Measurements from ENCODE around the gene ADGRG6.

Gene ADGRG6

DNA sequence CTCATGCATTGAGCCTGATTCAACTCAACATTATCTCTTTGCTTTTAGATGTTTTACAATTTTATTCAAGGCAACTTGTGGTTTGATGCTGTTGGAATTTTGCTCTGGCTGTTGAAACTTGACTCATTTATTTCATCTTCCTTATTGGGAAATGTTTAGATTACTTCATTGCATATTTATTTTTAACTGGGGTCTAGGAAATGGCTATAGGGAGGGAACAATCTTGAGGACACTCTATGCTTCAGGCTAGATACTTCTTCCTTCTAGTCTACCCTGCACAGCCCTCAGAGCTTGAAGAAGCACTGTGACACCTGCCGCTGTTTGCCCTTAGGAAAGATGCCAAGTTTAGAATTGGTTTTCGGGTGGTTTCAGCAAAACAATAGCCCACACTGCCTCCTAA lies 183.4 kb downstream of the ADGRG6 start:
- no peak overlapping the region for H3K4me3 ChIP-seq (ENCODE audit: insufficient read depth, low read depth, low read length)
- no peaks in the 10 kb centered on the region for H3K4me1 ChIP-seq (ENCODE audit: control insufficient read depth, insufficient read depth, low read length)
- H3K9me3 ChIP-seq (ENCODE audit: control insufficient read depth, low read length) = no peaks in the 10 kb centered on the region
- H3K27me3 ChIP-seq (ENCODE audit: control insufficient read depth, insufficient read depth, low read length, poor library complexity, severe bottlenecking) = no peaks in the 10 kb centered on the region
- 93 to 100% methylated on average over 2 of the region's 2 CpGs for WGBS, 2 experiments
- no peaks in the 10 kb centered on the region for H3K36me3 ChIP-seq (ENCODE audit: control insufficient read depth, insufficient read depth, low read length)
- H3K27ac ChIP-seq (ENCODE audit: insufficient read depth, low read depth, low read length, poor library complexity, severe bottlenecking) = no peak overlapping the region

DNA sequence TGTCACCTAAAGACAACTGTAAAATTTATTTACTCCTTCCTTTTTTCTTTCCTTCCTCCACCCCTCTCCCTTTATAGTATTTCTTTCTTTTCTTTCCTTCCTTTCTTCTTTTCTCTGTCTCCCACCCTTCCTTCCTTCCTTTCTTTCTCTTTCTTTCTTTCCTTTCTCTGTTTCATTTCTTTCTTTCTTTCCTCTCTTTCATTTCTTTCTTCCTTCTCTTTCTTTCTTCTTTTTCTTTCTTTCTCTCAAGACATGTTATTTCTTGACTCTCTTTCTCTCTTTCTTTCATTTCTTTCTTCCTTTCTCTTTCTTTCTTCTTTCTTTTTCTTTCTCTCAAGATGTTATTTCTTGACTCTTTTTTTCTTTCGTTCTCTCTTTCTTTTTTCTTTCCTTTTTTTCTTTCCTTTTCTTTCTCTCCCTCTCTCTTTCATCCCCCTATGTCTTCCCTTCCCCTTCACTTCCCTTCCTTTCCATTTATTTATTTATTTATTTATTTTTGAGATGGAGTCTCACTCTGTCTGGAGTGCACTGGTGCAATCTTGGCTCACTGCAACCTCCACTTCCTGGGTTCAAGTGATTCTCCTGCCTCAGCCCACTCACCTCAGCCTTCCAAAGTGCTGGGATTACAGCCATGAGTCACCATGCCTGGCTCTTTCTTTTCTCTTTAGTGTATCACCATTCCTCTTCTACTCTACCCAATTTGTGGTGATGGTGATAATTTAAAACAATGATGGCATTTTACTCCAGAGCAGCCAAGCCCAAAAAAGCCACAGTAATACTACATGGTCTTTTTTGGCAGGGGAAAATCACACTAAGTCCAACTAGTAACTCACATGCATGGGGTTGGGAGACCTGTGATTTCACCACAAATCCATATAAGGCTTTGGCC lies 188.2 kb downstream of the ADGRG6 start:
- 83 to 93% methylated on average over 1 of the region's 1 CpG for WGBS, 2 experiments
- H3K9me3 ChIP-seq (ENCODE audit: control insufficient read depth, low read length) = no peaks in the 10 kb centered on the region
- no peaks in the 10 kb centered on the region for H3K4me1 ChIP-seq (ENCODE audit: control insufficient read depth, insufficient read depth, low read length)
- no peak overlapping the region for H3K27ac ChIP-seq (ENCODE audit: insufficient read depth, low read depth, low read length, poor library complexity, severe bottlenecking)
- no peaks in the 10 kb centered on the region for H3K36me3 ChIP-seq (ENCODE audit: control insufficient read depth, insufficient read depth, low read length)
- no peaks in the 10 kb centered on the region for H3K27me3 ChIP-seq (ENCODE audit: control insufficient read depth, insufficient read depth, low read length, poor library complexity, severe bottlenecking)
- no peak overlapping the region for H3K4me3 ChIP-seq (ENCODE audit: insufficient read depth, low read depth, low read length)
